GM12878 (cell line): ENCODE data around the gene LDB2. TPM values are rescaled to one million over a fixed set of nuclear protein-coding genes. Genes with fewer than 3 reads are reported as not detected.

Experiments used
- ATAC-seq: fragments of 200-7000 bp; cut with Tn5 transposase; 3 replicates; pipeline ENCODE4 v1.9.1; 2020; ENCODE audit warnings: mild to moderate bottlenecking, moderate library complexity
- BruUV-seq: library from RNA; stranded (reverse); fragments of 400-500 nt; replicated peaks from 2 replicates; lab custom pipeline; 2021; lab: Mats Ljungman, UMichigan
- CTCF ChIA-PET: fragments of 300-600 bp; sonication (Branson Sonifier 250); formaldehyde crosslinking; extraction: SDS; loops from one replicate; lab custom pipeline; 2021; ENCODE audit warnings: inconsistent platforms; lab: Yijun Ruan, JAX
- POLR2A ChIA-PET: fragments of 350-600 bp; formaldehyde crosslinking; extraction: SDS; loops from one replicate; lab custom pipeline; 2021; ENCODE audit warnings: inconsistent platforms; lab: Charles Lee
- RAD21 ChIA-PET: fragments of 300-600 bp; sonication (Branson Sonifier 250); formaldehyde crosslinking; loops from one replicate; lab custom pipeline; 2023; ENCODE audit warnings: antibody characterized with exemption; ENCODE audit not compliant: unreplicated experiment; lab: Charles Lee
- SMC1A ChIA-PET: fragments of 300-600 bp; sonication (Branson Sonifier 250); formaldehyde crosslinking; loops from one replicate; lab custom pipeline; 2023; ENCODE audit not compliant: unreplicated experiment, uncharacterized antibody; lab: Charles Lee
- DNase-seq: peaks from one replicate; pipeline ENCODE4 v3.0.0-alpha.2; 2011; ENCODE audit warnings: low read depth, low spot score
- FAIRE-seq: peaks from 3 replicates; lab custom pipeline; 2011; peaks lifted over from hg19 to GRCh38; lab: Jason Lieb, UNC
- H2AFZ ChIP-seq: 2 replicates; pipeline ENCODE4 v1.6.0; 2011; ENCODE audit warnings: low read depth, low read length, control low read depth; ENCODE audit not compliant: control insufficient read depth
- H3K27ac ChIP-seq: 2 replicates; pipeline ENCODE4 v1.5.1; 2011; ENCODE audit warnings: control low read depth; ENCODE audit not compliant: control insufficient read depth, insufficient read depth
- H3K27me3 ChIP-seq, 2 experiments: replicated peaks in 1 of 2; 2 replicates each; pipeline versions ENCODE4 v1.6.0 to v1.6.1; 2011; ENCODE audit warnings: low read length in 1 of 2; ENCODE audit not compliant: control insufficient read depth in 2 of 2, insufficient read depth in 2 of 2
- H3K36me3 ChIP-seq, 2 experiments: 2 replicates each; pipeline ENCODE4 v1.5.1; 2011; ENCODE audit warnings: low read length in 1 of 2; ENCODE audit not compliant: control insufficient read depth in 2 of 2, insufficient read depth in 2 of 2
- H3K4me1 ChIP-seq: 2 replicates; pipeline ENCODE4 v1.6.1; 2011; ENCODE audit warnings: mild to moderate bottlenecking, low read length, moderate library complexity, mixed read lengths; ENCODE audit not compliant: control insufficient read depth, insufficient read depth
- H3K4me2 ChIP-seq: 2 replicates; pipeline ENCODE4 v1.6.0; 2011; ENCODE audit warnings: control low read depth; ENCODE audit not compliant: control insufficient read depth, insufficient read depth
- H3K4me3 ChIP-seq: fragments of 200-600 bp; sonication (generic); 2 replicates; pipeline ENCODE4 v1.5.1; 2016
- H3K79me2 ChIP-seq: 2 replicates; pipeline ENCODE4 v1.6.0; 2011; ENCODE audit warnings: low read length; ENCODE audit not compliant: control insufficient read depth, insufficient read depth
- H3K9ac ChIP-seq: 2 replicates; pipeline ENCODE4 v1.8.0; 2011; ENCODE audit warnings: low read length, control low read depth, mixed read lengths; ENCODE audit not compliant: control insufficient read depth, insufficient read depth
- H3K9me3 ChIP-seq: replicated peaks from 3 replicates; pipeline ENCODE4 v1.5.1; 2011; ENCODE audit warnings: mild to moderate bottlenecking, low read length; ENCODE audit not compliant: control insufficient read depth, insufficient read depth
- H4K20me1 ChIP-seq: 2 replicates; pipeline ENCODE4 v1.6.0; 2011; ENCODE audit not compliant: control insufficient read depth, insufficient read depth
- CBFB ChIP-seq: IDR thresholded peaks from 2 replicates; pipeline ENCODE4 v1.6.1; 2016; ENCODE audit warnings: antibody characterized with exemption, low read depth
- CEBPB ChIP-seq, 2 experiments: fragments of 150-350 bp in 1 of 2; IDR thresholded peaks; 2 replicates each; pipeline ENCODE4 v1.6.1; 2012 to 2014; ENCODE audit warnings: low read depth in 2 of 2, low read length in 2 of 2, borderline replicate concordance in 1 of 2, inconsistent platforms in 1 of 2
- CHD2 ChIP-seq: IDR thresholded peaks from 2 replicates; pipeline ENCODE4 v1.6.1; 2011; ENCODE audit warnings: low read depth, low read length, improper control_type of control experiment, borderline replicate concordance
- ESRRA ChIP-seq: IDR thresholded peaks from 2 replicates; pipeline ENCODE4 v1.6.1; 2012; ENCODE audit warnings: mild to moderate bottlenecking, low read length, improper control_type of control experiment
- FOS ChIP-seq: IDR thresholded peaks from 3 replicates; pipeline ENCODE4 v1.6.1; 2011; ENCODE audit warnings: borderline replicate concordance; ENCODE audit not compliant: insufficient read length; ENCODE audit errors: extremely low read depth
- JUND ChIP-seq: IDR thresholded peaks from 2 replicates; pipeline ENCODE4 v1.6.1; 2012; ENCODE audit warnings: low read depth, mild to moderate bottlenecking, low read length, improper control_type of control experiment, moderate library complexity
- MTA3 ChIP-seq: IDR thresholded peaks from 2 replicates; pipeline ENCODE4 v1.6.1; 2012; ENCODE audit warnings: low read length, inconsistent platforms, borderline replicate concordance
- MYC ChIP-seq: IDR thresholded peaks from 2 replicates; pipeline ENCODE4 v1.6.1; 2011; ENCODE audit warnings: mild to moderate bottlenecking, low read length, moderate library complexity, inconsistent platforms; ENCODE audit not compliant: insufficient read depth, insufficient replicate concordance, insufficient read length, severe bottlenecking
- NFIC ChIP-seq: IDR thresholded peaks from 2 replicates; pipeline ENCODE4 v1.6.1; 2012; ENCODE audit warnings: low read depth, mild to moderate bottlenecking, inconsistent platforms, low read length, moderate library complexity
- RAD21 ChIP-seq: IDR thresholded peaks from 2 replicates; pipeline ENCODE4 v1.6.1; 2011; ENCODE audit warnings: mild to moderate bottlenecking, low read depth, low read length, moderate library complexity; ENCODE audit not compliant: insufficient read depth
- RB1 ChIP-seq: fragments of 450-650 bp; formaldehyde crosslinking; IDR thresholded peaks from 2 replicates; pipeline ENCODE4 v1.6.1; 2017; ENCODE audit warnings: mild to moderate bottlenecking, borderline replicate concordance
- RCOR1 ChIP-seq: conservative IDR thresholded peaks from 2 replicates; pipeline ENCODE4 v1.6.1; 2012; ENCODE audit warnings: low read depth, low read length, improper control_type of control experiment
- RELA ChIP-seq: fragments of 450-650 bp; IDR thresholded peaks from 2 replicates; pipeline ENCODE4 v1.8.0; 2014; ENCODE audit warnings: borderline replicate concordance; ENCODE audit not compliant: partially characterized antibody
- TCF7 ChIP-seq: IDR thresholded peaks from 2 replicates; pipeline ENCODE4 v1.6.1; 2014; ENCODE audit warnings: antibody characterized with exemption, borderline replicate concordance
- ZBED1 ChIP-seq: IDR thresholded peaks from 2 replicates; pipeline ENCODE4 v1.6.1; 2016; ENCODE audit warnings: borderline replicate concordance
- WGBS: methylation state at CpG from one replicate; pipeline ENCODE4 v1.1.6; 2016; ENCODE audit warnings: low lambda C conversion rate; ENCODE audit not compliant: insufficient replicate concordance, insufficient coverage; ENCODE audit errors: missing lambda C conversion rate; 5-methylcytosine and 5-hydroxymethylcytosine counted together
- in situ Hi-C: fragments of 300-500 bp; cut with MboI; formaldehyde crosslinking; loops from 9 replicates; pipeline ENCODE4 v1.14.3; 2018; ENCODE audit warnings: mixed read lengths
- intact Hi-C: fragments of 100-400 bp; cut with micrococcal nuclease; formaldehyde crosslinking; loops from one replicate; pipeline ENCODE4 v1.14.2; 2022; ENCODE audit not compliant: unreplicated experiment
- polyA plus RNA-seq, 11 experiments: library from polyadenylated mRNA; depleted of rRNA in 4 of 11; unstranded in 6 of 11; stranded (reverse) in 5 of 11; fragments of >200 nt; fragmentation: Nextera tagmentation in 4 of 11; fragmentation: Illumina TruSeq in 1 of 11; extraction: Ambion mirVana in 4 of 11; extraction: Trizol in 1 of 11; gene quantifications; 1 replicate in 1 of 11; 2 replicates in 10 of 11; pipeline versions ENCODE4 v1.2.1 to v1.2.3, GENCODE V29; 2011 to 2016; ENCODE audit warnings: inconsistent platforms in 2 of 11, missing spikeins in 2 of 11, low read depth in 1 of 11
- total RNA-seq, 4 experiments: library from RNA; depleted of rRNA in 3 of 4; stranded (reverse); fragments of >200 nt in 3 of 4; fragmentation: Illumina TruSeq in 1 of 4; extraction: Trizol in 1 of 4; gene quantifications; 2 replicates each; pipeline versions ENCODE4 v1.2.1 to v1.2.3, GENCODE V29; 2013 to 2021
- TF ChIP-seq, protein P1 (sequence below): fragments of 450-650 bp; IDR thresholded peaks from 2 replicates; pipeline ENCODE4 v1.6.1; 2016; ENCODE audit warnings: mild to moderate bottlenecking
- TF ChIP-seq, protein P2 (sequence below): fragments of 450-650 bp; IDR thresholded peaks from 2 replicates; pipeline ENCODE4 v1.6.1; 2017; ENCODE audit warnings: mild to moderate bottlenecking, moderate library complexity
- TF ChIP-seq, protein P3 (sequence below): IDR thresholded peaks from 2 replicates; pipeline ENCODE4 v1.6.1; 2011; ENCODE audit warnings: low read depth, mild to moderate bottlenecking, low read length, moderate library complexity, borderline replicate concordance; ENCODE audit errors: extremely low read depth
- TF ChIP-seq, protein P4 (sequence below): fragments of 150-350 bp; IDR thresholded peaks from 2 replicates; pipeline ENCODE4 v1.6.1; 2014; ENCODE audit warnings: mild to moderate bottlenecking, low read depth, low read length

LDB2 gene
- total and polyA plus RNA-seq, 10 of the 15 experiments (the other 5 are each of a cell fraction or from before 2014, with no cell fraction given): 0.15 TPM; not detected in 9

DNA sequence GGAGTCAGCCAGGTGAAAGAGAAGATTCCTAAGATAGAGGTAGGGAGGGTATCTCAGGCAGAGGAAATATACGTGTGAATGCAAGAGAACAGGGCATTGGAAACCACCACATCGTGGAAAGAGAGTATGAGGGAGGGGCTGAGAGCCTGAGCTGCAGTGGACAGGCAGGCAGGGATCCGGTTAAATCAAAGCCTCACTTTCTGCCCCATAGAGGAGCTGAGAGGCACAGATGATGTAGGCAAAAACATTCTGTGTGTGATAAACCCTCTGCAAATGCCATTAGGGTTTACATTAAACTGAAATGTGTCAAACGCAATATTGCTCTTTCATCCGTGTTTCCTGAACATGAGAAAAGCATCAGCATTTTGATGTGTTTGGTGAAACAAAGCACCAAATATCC, 374.0 kb downstream of the LDB2 start:
- Histone ChIP-seq H3K4me1 (no peaks in the 10 kb centered on the region), H2AFZ (no peak overlapping the region), H4K20me1 (no peaks in the 10 kb centered on the region), H3K27me3 (no peaks in the 10 kb centered on the region; a peak in 1 of 4 replicates), H3K27ac (no peak overlapping the region), H3K36me3 (no peaks in the 10 kb centered on the region), H3K4me2 (no peak overlapping the region), H3K79me2 (no peaks in the 10 kb centered on the region), H3K9me3 (no peaks in the 10 kb centered on the region), H3K9ac (no peak overlapping the region), H3K4me3 (no peak overlapping the region)
- DNase-seq (no peak), ATAC-seq (no peak), FAIRE-seq (no peak)
- POLR2A ChIA-PET: no interaction called here
- intact Hi-C loops (no loop called here), in situ Hi-C loops (no loop called here)
- SMC1A ChIA-PET: no interaction called here
- 29% methylated on average over 5 of the region's 5 CpGs for WGBS
- CTCF ChIA-PET: no interaction called here
- BruUV-seq: no TSS peak
- RAD21 ChIA-PET: no interaction called here
- TF ChIP-seq RELA (no peak), CEBPB (IDR thresholded peaks at IDR 0.05; ENCODE audit: borderline replicate concordance in 1 of 2, low read depth in 2 of 2, low read length in 2 of 2) (no peak), ESRRA (no peak), RB1 (no peak), NFIC (no peak), MYC (no peak), MTA3 (no peak), ZBED1 (no peak), JUND (no peak), TCF7 (no peak), RAD21 (no peak), FOS (no peak), RCOR1 (no peak), CBFB (no peak), CHD2 (no peak)
- TF ChIP-seq, protein P1, sequence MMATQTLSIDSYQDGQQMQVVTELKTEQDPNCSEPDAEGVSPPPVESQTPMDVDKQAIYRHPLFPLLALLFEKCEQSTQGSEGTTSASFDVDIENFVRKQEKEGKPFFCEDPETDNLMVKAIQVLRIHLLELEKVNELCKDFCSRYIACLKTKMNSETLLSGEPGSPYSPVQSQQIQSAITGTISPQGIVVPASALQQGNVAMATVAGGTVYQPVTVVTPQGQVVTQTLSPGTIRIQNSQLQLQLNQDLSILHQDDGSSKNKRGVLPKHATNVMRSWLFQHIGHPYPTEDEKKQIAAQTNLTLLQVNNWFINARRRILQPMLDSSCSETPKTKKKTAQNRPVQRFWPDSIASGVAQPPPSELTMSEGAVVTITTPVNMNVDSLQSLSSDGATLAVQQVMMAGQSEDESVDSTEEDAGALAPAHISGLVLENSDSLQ: no peak
- TF ChIP-seq, protein P2, sequence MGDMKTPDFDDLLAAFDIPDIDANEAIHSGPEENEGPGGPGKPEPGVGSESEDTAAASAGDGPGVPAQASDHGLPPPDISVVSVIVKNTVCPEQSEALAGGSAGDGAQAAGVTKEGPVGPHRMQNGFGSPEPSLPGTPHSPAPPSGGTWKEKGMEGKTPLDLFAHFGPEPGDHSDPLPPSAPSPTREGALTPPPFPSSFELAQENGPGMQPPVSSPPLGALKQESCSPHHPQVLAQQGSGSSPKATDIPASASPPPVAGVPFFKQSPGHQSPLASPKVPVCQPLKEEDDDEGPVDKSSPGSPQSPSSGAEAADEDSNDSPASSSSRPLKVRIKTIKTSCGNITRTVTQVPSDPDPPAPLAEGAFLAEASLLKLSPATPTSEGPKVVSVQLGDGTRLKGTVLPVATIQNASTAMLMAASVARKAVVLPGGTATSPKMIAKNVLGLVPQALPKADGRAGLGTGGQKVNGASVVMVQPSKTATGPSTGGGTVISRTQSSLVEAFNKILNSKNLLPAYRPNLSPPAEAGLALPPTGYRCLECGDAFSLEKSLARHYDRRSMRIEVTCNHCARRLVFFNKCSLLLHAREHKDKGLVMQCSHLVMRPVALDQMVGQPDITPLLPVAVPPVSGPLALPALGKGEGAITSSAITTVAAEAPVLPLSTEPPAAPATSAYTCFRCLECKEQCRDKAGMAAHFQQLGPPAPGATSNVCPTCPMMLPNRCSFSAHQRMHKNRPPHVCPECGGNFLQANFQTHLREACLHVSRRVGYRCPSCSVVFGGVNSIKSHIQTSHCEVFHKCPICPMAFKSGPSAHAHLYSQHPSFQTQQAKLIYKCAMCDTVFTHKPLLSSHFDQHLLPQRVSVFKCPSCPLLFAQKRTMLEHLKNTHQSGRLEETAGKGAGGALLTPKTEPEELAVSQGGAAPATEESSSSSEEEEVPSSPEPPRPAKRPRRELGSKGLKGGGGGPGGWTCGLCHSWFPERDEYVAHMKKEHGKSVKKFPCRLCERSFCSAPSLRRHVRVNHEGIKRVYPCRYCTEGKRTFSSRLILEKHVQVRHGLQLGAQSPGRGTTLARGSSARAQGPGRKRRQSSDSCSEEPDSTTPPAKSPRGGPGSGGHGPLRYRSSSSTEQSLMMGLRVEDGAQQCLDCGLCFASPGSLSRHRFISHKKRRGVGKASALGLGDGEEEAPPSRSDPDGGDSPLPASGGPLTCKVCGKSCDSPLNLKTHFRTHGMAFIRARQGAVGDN: no peak
- TF ChIP-seq, protein P3, sequence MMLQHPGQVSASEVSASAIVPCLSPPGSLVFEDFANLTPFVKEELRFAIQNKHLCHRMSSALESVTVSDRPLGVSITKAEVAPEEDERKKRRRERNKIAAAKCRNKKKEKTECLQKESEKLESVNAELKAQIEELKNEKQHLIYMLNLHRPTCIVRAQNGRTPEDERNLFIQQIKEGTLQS: no peak
- TF ChIP-seq, protein P4, sequence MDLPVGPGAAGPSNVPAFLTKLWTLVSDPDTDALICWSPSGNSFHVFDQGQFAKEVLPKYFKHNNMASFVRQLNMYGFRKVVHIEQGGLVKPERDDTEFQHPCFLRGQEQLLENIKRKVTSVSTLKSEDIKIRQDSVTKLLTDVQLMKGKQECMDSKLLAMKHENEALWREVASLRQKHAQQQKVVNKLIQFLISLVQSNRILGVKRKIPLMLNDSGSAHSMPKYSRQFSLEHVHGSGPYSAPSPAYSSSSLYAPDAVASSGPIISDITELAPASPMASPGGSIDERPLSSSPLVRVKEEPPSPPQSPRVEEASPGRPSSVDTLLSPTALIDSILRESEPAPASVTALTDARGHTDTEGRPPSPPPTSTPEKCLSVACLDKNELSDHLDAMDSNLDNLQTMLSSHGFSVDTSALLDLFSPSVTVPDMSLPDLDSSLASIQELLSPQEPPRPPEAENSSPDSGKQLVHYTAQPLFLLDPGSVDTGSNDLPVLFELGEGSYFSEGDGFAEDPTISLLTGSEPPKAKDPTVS: no peak
